GM10847 (cell line): ENCODE measurements around the gene GRM6.

Experiments used
- POLR2A ChIP-seq: IDR thresholded peaks from 2 replicates; pipeline ENCODE4 v1.6.1; 2011; ENCODE audit not compliant: insufficient read length; ENCODE audit errors: extremely low read depth

The GRM6 gene

DNA sequence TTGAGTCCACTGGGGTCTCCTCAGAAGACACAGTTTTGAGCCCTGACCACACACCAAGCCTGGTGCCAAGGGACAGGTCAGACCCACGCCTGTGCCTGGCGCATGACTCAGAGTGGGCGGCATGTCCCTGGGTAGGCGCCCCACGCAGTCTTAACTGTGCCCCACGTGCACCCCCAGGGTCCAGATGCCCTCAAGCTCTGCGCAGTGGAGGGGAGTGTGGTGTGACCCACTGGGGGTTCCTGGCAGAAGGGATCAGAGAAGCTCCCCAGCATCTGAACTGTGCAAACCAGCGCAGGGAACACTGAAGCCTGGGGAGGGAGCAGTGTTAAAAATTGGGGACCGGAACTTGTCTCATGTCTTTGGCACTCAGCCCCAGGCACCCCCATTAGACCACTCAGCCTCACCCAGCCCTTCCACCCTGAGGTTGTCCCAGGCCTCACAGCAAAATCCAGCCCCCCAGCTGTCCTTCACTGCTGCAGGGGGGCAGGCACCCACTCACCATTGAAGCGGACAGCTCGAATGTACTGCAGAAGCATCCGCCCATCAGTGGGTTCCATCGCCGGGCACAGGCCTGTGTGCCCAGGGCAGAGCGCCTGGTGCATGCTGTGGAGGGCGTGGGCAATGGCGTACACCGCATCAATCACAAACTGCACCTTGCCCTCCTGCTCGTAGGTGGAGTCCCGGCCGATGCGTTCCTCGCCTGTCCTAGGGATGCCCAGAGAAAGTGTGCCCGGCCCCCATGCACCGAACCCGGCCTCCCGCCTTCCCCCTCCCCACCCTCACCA lies 6.5 kb downstream of the GRM6 start:
- no peak for TF ChIP-seq POLR2A

DNA sequence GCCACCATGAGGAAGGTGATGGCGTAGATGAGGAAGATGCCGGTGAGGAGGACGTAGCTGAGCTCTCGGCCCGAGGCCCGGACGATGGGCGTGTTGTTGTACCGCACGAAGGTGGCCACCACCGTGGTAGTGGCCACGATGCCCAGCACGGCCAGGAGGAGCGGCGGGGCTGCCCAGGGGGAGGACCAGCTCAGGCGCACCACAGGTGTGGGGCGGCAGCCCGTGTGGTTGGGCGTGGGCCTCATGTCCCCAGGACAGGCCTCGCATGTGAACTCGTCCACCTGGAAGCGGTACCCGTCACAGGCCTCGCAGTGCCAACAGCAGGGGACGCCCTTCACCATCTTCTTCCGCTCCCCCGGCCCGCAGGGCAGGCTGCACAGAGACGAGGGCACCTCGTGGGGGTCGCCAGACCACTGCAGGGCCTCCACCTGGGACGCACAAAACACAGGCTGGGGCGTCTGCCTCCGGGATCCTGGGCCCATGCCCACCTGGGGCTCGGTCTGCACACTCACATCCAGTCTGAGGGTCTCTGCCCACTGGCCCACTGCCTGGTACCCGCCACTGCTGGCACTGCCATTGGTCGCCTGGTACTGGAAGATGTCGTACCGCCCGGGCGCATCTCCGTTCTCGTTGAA lies 8.7 kb downstream of the GRM6 start:
- TF ChIP-seq POLR2A = no peak

DNA sequence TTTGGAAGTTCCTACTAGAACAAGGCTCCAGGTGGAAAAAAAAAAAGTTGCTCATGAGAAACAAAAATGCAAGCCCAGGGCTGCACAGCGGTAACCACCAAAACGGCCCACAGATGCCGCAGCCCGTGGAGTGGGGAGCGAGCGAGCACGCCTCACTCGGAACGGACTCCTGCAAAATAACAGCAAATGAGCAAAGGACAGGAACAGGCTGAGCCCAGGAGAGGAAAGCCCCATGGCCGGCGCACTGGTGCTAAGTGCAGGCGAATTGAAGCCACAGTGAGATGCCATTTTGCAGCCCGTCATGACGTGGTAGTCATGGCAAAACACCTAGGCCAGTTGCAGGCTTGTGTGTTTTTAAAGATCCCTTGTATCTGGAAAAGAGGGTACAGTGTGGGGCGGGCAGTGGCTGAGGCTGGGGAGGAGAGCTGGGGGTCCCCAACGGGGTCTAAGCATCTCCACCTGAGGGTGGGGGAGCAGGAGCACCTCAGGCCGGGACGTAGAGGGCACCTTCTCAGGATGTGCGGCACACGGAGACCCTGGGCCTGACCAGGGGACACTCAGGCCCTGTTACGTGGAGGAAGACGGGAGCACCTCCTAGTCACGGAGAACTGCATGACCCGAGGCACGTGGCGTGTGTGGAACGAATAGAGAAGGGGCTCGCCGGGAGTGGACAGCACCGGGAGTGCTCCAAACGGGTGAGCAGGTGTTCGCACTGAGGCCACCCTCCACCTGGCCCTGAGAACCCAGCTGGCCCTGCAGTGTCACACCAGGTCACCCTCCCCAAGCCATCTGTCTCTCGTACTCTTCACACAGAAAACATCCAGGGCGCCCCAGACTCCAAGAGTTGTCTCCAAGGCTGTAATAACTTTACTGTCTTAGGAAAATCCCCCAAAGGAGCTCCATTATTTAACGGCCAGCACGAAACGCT lies 10.7 kb downstream of the GRM6 start:
- no peak for TF ChIP-seq POLR2A

DNA sequence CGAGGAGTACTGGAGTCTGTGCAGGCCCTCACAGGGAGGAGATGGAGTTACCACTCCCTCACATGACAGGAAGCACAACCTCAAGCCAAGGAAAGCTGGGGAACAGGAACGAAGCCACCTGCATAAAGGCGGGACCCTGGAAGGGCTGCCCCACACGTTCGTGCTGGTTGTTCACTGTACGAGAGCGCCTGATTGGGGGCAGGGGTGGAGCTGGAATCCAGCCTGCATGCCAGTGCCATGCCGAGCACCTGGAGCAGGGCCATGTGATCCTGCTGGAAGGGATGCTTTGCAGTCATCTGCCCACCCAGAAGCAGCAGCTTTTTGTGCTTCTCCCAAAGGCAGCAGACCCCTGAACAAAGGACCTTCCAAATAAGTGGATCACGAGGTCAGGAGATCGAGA lies 11.4 kb downstream of the GRM6 start:
- TF ChIP-seq POLR2A = no peak

DNA sequence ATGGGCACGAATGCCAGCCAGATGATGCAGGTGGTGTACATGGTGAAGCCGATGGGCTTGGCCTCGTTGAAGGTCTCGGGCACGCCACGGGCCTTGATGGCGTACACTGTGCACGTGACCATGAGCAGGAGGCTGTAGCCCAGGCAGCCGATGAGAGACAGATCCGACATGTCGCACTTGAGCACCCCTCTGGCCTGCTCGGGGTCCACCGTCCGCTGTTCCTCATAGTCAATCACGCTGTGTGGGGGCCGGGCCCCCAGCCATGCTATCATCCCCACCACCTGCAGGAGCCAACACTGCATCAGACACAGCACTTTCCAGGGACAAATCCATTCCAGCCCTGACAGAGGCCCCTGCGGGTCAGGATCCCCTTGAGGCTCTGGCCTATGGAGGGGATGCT lies 12.2 kb downstream of the GRM6 start:
- TF ChIP-seq POLR2A = no peak

DNA sequence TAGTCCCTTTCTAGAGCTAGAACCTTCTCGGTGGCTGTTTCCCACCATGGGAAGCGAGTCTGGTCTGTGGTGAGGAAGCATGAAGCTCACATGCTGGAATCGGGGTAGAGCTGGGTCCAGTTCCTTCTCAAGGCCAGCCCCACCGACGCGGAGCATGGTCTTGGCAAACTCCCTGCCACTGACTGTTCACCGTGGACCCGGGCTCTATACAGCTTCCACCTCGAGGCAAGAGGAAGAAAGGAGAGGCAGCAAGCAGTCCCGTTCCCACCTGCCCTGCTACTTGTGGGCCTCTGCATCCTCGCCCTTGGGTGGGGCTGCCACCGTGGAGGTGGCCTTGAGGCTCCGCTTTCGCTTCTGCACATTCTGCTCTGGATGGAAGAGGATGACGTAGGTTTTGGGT lies 13.7 kb downstream of the GRM6 start:
- no peak for TF ChIP-seq POLR2A

DNA sequence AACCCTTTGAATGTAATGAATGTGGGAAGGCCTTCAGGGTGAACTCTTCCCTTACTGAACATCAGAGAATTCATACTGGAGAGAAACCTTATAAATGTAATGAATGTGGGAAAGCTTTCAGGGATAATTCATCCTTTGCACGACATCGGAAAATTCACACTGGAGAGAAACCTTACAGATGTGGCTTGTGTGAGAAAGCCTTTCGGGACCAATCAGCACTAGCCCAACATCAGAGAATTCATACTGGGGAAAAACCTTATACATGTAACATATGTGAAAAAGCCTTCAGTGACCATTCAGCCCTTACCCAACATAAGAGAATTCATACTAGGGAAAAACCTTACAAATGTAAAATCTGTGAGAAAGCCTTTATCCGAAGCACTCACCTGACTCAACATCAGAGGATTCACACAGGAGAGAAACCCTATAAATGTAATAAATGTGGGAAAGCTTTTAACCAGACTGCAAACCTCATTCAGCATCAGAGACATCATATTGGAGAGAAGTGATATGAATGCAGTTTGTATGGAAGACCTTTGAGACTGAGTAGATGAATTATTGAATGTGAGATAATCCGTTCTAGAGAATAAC lies 29.6 kb downstream of the GRM6 start:
- TF ChIP-seq POLR2A = no peak

DNA sequence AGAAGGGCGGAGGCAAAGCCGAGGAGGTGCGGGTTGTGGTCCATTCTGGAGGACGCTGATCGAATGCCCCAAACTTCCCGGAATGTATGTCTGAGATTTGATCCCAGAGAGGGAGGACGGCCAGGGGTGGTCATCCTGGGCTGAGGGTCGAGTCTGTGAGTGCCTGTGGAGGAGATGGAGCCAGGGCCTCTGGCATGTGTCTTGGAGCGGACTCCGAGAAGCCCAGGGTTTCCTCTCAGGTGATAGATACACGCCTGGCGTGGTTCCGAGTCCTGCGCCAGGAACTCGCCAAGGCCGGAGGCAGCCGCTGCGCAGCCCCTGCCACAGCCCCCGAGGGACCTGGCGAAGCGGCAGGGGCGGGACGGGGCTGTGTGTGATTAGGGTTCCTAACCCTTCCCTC lies 53.8 kb downstream of the GRM6 start:
- no peak for TF ChIP-seq POLR2A

DNA sequence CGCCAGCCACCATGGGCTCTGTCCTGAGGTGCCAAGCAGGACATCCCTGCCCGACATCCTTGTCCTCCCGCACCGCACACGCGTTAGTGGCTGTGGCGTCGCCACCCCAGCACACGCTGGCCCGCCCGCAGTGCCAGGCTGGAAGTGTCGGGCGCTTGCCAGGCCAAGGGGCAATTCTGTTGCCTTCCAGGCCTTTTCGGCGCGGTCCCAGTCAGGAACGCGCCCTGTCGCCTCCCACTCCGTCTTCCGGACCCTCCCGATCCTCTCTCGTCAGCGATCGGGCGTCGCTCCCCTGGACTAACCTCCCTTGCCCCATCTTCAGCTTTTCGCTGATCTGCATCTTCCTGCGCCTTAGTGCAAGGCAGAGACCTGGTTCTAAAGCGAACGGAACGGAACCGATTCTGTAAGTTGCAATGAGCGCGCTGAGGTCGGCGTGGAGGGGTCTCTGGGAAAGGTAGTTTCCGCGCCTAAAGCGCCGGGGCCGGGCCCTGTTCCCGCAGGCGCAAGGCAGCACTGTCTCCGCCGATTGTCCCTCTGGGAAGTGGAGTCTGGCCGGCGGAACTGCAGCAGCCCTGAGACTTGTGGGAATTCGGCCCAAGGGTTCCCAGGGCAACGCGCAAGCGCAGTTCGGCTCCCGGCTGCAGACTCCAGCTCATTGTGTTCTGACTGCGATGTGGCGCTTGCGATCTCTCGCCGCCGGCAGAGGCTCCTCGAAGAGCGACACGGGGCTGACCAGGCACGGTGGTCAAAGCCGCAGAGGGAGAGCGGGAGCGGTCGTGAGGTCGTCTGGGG lies 54.4 kb downstream of the GRM6 start, which contains the start of gene ZNF454:
TSS of gene ZNF454 (plus strand) at position 630 of the 792 bp plus-strand sequence. CDS start 1,594 bp downstream, outside the sequence.
- TF ChIP-seq POLR2A = no peak

DNA sequence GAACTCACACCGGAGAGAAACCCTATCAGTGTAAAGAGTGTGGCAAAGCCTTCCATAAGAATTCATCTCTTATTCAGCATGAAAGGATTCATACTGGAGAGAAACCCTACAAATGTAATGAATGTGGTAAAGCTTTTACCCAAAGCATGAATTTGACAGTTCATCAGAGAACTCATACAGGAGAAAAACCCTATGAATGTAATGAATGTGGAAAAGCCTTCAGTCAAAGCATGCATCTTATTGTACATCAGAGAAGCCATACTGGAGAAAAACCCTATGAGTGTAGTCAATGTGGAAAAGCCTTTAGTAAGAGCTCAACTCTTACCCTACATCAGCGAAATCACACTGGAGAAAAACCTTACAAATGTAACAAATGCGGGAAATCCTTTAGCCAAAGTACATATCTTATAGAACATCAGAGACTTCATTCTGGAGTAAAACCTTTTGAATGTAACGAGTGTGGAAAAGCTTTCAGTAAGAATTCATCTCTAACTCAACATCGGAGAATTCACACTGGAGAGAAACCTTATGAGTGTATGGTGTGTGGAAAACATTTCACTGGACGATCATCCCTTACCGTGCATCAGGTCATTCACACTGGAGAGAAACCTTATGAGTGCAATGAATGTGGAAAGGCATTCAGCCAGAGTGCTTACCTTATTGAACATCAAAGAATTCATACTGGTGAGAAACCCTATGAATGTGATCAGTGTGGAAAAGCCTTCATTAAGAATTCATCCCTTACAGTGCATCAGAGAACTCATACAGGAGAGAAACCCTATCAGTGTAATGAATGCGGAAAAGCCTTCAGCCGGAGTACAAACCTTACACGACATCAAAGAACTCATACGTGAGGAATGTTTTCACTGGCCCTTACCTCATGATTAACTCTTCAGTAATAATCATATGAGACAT lies 63.0 kb downstream of the GRM6 start:
- no peak for TF ChIP-seq POLR2A
